Heart left ventricle (tissue), 16 donors: ENCODE data around the gene SLC24A4. TPM values are rescaled to one million over a fixed set of nuclear protein-coding genes. Genes with fewer than 3 reads are reported as not detected.
"Not testable (repeated sequence)": the region's sequence is repeated elsewhere in the genome, so short reads cannot be mapped to it uniquely, and the experiment has no call there.

Experiments used
- ATAC-seq, 4 donors: fragments of 200-7000 bp; cut with Tn5 transposase; one replicate each; pipeline ENCODE4 v1.9.1; 2020 to 2022; ENCODE audit warnings: moderate library complexity in 4 of 4, mild to moderate bottlenecking in 3 of 4, moderate number of reproducible peaks in 1 of 4
- DNase-seq, 5 donors: peaks; one replicate each; pipeline ENCODE4 v3.0.0-alpha.2; 2020
- H3K27ac ChIP-seq, 12 donors: fragments of 200-600 bp; sonication (generic) in 4 of 12; one replicate each; pipeline versions ENCODE4 v1.5.0 to v1.8.0; 2016 to 2022; ENCODE audit warnings: mild to moderate bottlenecking in 2 of 12
- H3K27me3 ChIP-seq, 9 donors: fragments of 200-600 bp; sonication (generic) in 2 of 9; one replicate each; pipeline versions ENCODE4 v1.5.1 to v1.8.0; 2016 to 2022; ENCODE audit warnings: mild to moderate bottlenecking in 3 of 9
- H3K36me3 ChIP-seq, 9 donors: fragments of 200-600 bp; sonication (generic) in 2 of 9; one replicate each; pipeline versions ENCODE4 v1.5.0 to v1.8.0; 2018 to 2022; ENCODE audit warnings: mild to moderate bottlenecking in 2 of 9
- H3K4me1 ChIP-seq, 12 donors: fragments of 200-600 bp; sonication (generic) in 4 of 12; one replicate each; pipeline versions ENCODE4 v1.5.0 to v1.8.0; 2016 to 2022; ENCODE audit warnings: mild to moderate bottlenecking in 3 of 12
- H3K4me3 ChIP-seq, 12 donors: fragments of 200-600 bp; sonication (generic) in 4 of 12; one replicate each; pipeline versions ENCODE4 v1.5.0 to v1.8.0; 2017 to 2022; ENCODE audit warnings: mild to moderate bottlenecking in 9 of 12, moderate library complexity in 4 of 12
- H3K9me3 ChIP-seq, 12 donors: fragments of 200-600 bp; sonication (generic) in 4 of 12; one replicate each; pipeline versions ENCODE4 v1.5.0 to v1.8.0; 2016 to 2022; ENCODE audit warnings: mild to moderate bottlenecking in 1 of 12
- CTCF ChIP-seq, 12 donors: fragments of 200-600 bp; sonication (generic) in 4 of 12; IDR thresholded peaks; one replicate each; pipeline versions ENCODE4 v1.5.0 to v1.8.0; 2018 to 2022; ENCODE audit warnings: antibody characterized with exemption in 12 of 12, mild to moderate bottlenecking in 5 of 12
- POLR2A ChIP-seq, 2 donors: fragments of 450-650 bp; IDR thresholded peaks; one replicate each; pipeline ENCODE4 v1.6.1; 2017; ENCODE audit warnings: antibody characterized with exemption in 2 of 2, mild to moderate bottlenecking in 2 of 2, moderate library complexity in 2 of 2
- WGBS, 4 donors: extraction: QIAGEN DNeasy Blood & Tissue Kit in 2 of 4; methylation state at CpG; one replicate each; pipeline versions ENCODE4 v1.1.5 to v1.1.7; 2013 to 2018; 5-methylcytosine and 5-hydroxymethylcytosine counted together
- intact Hi-C, 10 donors: fragments of 100-400 bp; cut with DNase I; formaldehyde crosslinking; loops; one replicate each; pipeline versions ENCODE4 v1.11.1 to v1.14.2; 2022
- polyA plus RNA-seq, 2 donors: library from polyadenylated mRNA; stranded (reverse); fragments of 200-250 nt; gene quantifications; one replicate each; pipeline ENCODE4 v1.2.3, GENCODE V29; 2013
- total RNA-seq, 9 donors: library from RNA; depleted of rRNA in 2 of 9; stranded (reverse); fragments of >200 nt in 2 of 9; fragmentation: NEBNext Ultra II Directional in 3 of 9; extraction: Animal tissue kit (Norgen Biotek cat#: 25700) in 3 of 9; gene quantifications; one replicate each; pipeline versions ENCODE4 v1.1.0 to v1.2.4, GENCODE V29; 2016 to 2023
- donor health status: ischemic (EF 13 %, LVEDD 7.1; RV severe dilation, severe dysfunction).
- donor health status: healthy with polysubstance abuse.
- donor health status: DM: no; HTN: yes; CAD: no.
- donor health status: DM: no; HTN: no; CAD: no.
- donor health status: ischemic (EF 25% LVEDD 6.9; RV normal size, moderate dysfunction).
- donor health status: ischemic (EF 25% LVEDD 5.7; RV mildly dilated, moderate dysfunction).
- donor health status: healthy.
- donor health status: DM: yes; HTN: yes; CAD: no.
- donor health status: ischemic (EF 35%, LVEDD 5.7; RV mildly dilated, moderate dysfunction).
- donor health status: nonischemic (EF 11% LVEDD 7.7; RV severe dilation, severe dysfunction).
- donor health status: DM: yes; HTN: yes; CAD: no.
- donor health status: PGD.
- donor health status: ischemic (EF 29% LVEDD 5.4; RV normal size, mild dysfunction).
- donor health status: nonischemic (EF 23%, LVEDD 6.1; RV moderate dilation, normal function).

SLC24A4 gene
- total and polyA plus RNA-seq, 11 donors: 0.05 to 1.6 (median 0.23) TPM

DNA sequence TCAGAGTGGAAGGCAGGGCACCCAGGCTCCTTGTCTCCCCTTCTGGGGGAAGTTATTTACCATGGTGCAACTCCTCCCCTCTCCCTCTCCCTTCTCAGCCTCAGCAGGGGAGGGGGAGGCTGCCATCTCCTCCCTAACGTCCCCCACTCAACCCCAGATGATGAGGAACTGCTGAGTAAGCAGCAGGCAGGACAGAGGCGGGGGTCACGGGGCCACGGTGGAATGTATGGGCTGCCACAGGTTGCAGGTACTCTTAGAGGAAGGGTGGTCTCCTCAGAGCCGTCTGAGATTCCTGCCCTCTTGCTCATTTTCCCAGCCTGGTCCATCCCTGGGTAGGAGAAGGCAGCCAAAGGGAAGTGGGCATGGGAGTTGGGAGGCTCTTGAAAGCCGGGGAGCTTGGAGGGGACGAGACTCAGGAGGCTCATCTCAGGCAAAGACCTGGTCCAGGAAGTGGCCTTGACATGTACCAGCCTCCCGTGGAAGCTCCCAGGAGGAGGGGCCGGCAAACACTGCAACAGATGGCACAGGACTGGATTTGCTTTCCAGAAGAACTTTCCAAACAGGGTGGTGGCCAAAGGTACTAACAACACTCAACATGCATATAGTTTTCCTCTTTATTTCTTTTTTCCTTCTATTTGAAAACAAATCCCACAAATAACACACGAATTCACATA is 209.7 kb downstream of the SLC24A4 start:
- WGBS, 4 donors: 57 to 60% (median 59%) methylated on average over 10 of the region's 10 CpGs
- ATAC-seq: no peak
- no peak for DNase-seq
- peak overlapping the region in 2 of 12 donors; percentile 17 to 73 for H3K27ac ChIP-seq
- no peaks in the 10 kb centered on the region for H3K9me3 ChIP-seq
- peaks cover 0 to 55% (median 11%) of the 10 kb centered on the region in 12 donors for H3K4me1 ChIP-seq
- TF ChIP-seq CTCF (IDR thresholded peaks at IDR 0.05) (no peak), POLR2A (IDR thresholded peaks at IDR 0.05) (no peak)
- no peaks in the 10 kb centered on the region for H3K27me3 ChIP-seq
- H3K36me3 ChIP-seq: no peaks in the 10 kb centered on the region
- H3K4me3 ChIP-seq: no peak overlapping the region
- intact Hi-C loops: no loop called here

GRCh38 chr14:92534932-92535643 is 212.1 kb downstream of the SLC24A4 start:
- Histone ChIP-seq H3K4me1 (peaks cover 8 to 71% (median 27%) of the 10 kb centered on the region in 12 donors), H3K4me3 (no peak overlapping the region), H3K9me3 (no peaks in the 10 kb centered on the region), H3K36me3 (no peaks in the 10 kb centered on the region), H3K27ac (peak overlapping the region in 1 of 12 donors; percentile 40), H3K27me3 (no peaks in the 10 kb centered on the region)
- DNase-seq (no peak), ATAC-seq (no peak)
- 44 to 54% (median 47%) methylated on average over 17 of the region's 17 CpGs for WGBS, 4 donors
- TF ChIP-seq CTCF (IDR thresholded peaks at IDR 0.05) (no peak), POLR2A (IDR thresholded peaks at IDR 0.05) (no peak)
- intact Hi-C loops: no loop called here

GRCh38 chr14:92536231-92536630 is 213.3 kb downstream of the SLC24A4 start:
- H3K9me3 ChIP-seq, H3K4me3 ChIP-seq, ATAC-seq, H3K36me3 ChIP-seq, intact Hi-C loops, DNase-seq, H3K27ac ChIP-seq, H3K27me3 ChIP-seq: not testable (repeated sequence)
- 53 to 69% (median 64%) methylated on average over 8 of the region's 8 CpGs for WGBS, 4 donors
- peaks cover 10 to 71% (median 36%) of the 10 kb centered on the region in 12 donors for H3K4me1 ChIP-seq

- H3K27me3 ChIP-seq: no peaks in the 10 kb centered on the region
- H3K36me3 ChIP-seq: no peaks in the 10 kb centered on the region
- ATAC-seq (no peak), DNase-seq (no peak)
- H3K27ac ChIP-seq: peak overlapping the region in 7 of 12 donors; percentile 83 to 96 (median 88)
- TF ChIP-seq CTCF (IDR thresholded peaks at IDR 0.05) (no peak), POLR2A (IDR thresholded peaks at IDR 0.05) (no peak)
- no peak overlapping the region for H3K4me3 ChIP-seq
- 77 to 83% (median 82%) methylated on average over 6 of the region's 6 CpGs for WGBS, 4 donors
- intact Hi-C loops: no loop called here
- H3K4me1 ChIP-seq: peaks cover 10 to 53% (median 34%) of the 10 kb centered on the region in 12 donors
- peaks cover 0 to 6% (median 0%) of the 10 kb centered on the region in 12 donors for H3K9me3 ChIP-seq
Observed at GRCh38 chr14:92538412-92538985, 215.5 kb downstream of the SLC24A4 start.
